ENCODE results near the gene SLC29A1.

The SLC29A1 gene

DNA sequence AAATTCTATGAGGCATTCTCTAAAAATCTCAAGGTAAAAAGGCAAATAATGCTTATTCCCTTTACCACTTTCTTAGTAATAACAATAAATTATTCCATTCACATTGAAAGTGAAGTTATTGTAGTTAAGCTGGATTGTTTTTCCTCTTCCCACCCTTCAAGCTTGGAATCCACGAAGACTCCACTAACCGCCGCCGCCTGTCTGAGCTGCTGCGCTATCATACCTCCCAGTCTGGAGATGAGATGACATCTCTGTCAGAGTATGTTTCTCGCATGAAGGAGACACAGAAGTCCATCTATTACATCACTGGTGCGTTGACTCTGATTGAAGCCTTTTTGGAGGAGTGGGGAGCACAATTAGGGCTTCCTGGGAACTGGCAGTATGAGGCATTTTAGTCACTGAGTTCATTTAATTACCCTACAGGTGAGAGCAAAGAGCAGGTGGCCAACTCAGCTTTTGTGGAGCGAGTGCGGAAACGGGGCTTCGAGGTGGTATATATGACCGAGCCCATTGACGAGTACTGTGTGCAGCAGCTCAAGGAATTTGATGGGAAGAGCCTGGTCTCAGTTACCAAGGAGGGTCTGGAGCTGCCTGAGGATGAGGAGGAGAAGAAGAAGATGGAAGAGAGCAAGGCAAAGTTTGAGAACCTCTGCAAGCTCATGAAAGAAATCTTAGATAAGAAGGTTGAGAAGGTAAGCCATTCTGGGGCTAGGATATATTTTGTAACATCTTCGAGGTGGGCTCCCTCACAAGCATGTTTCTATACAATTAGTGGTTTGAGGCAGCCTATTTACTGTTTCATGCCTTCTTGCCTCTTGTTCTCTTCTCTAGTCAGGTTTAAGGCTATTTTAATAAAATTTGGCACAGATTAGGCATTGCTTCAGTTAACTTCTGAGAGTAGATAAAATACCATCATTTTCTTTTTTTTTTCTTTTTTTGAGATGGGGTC is 28.5 kb downstream of the SLC29A1 start:
- FAIRE-seq, result no peak
- DNase-seq (ENCODE audit: extremely low spot score, insufficient read length, low read depth), result no peak

GRCh38 chr6:44253307-44254101 is 30.1 kb downstream of the SLC29A1 start:
- DNase-seq (ENCODE audit: extremely low spot score, insufficient read length, low read depth) (no peak), FAIRE-seq (no peak)

- DNase-seq (ENCODE audit: extremely low spot score, insufficient read length, low read depth), result no peak
- no peak for FAIRE-seq
Observed at GRCh38 chr6:44254191-44255104, 31.1 kb downstream of the SLC29A1 start.

- DNase-seq (ENCODE audit: extremely low spot score, insufficient read length, low read depth), result no peak
- FAIRE-seq, result no peak
Observed at GRCh38 chr6:44255105-44255808, 31.9 kb downstream of the SLC29A1 start.

GRCh38 chr6:44255871-44256774 is 32.7 kb downstream of the SLC29A1 start:
- DNase-seq (ENCODE audit: extremely low spot score, insufficient read length, low read depth) (no peak), FAIRE-seq (no peak)

DNA sequence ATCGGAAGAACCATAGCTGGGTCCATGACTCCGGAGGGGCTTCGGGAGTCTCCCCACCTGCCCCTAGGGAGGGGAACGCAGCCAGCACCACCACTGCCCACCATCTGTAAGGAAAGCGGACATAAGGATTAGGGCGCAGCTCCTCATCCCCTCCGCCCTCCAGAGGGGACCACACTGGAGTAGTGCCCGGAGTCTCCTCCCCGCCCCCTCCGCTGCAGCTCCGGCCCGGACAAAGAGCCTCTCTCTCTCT is 33.3 kb downstream of the SLC29A1 start:
- no peak for FAIRE-seq

DNA sequence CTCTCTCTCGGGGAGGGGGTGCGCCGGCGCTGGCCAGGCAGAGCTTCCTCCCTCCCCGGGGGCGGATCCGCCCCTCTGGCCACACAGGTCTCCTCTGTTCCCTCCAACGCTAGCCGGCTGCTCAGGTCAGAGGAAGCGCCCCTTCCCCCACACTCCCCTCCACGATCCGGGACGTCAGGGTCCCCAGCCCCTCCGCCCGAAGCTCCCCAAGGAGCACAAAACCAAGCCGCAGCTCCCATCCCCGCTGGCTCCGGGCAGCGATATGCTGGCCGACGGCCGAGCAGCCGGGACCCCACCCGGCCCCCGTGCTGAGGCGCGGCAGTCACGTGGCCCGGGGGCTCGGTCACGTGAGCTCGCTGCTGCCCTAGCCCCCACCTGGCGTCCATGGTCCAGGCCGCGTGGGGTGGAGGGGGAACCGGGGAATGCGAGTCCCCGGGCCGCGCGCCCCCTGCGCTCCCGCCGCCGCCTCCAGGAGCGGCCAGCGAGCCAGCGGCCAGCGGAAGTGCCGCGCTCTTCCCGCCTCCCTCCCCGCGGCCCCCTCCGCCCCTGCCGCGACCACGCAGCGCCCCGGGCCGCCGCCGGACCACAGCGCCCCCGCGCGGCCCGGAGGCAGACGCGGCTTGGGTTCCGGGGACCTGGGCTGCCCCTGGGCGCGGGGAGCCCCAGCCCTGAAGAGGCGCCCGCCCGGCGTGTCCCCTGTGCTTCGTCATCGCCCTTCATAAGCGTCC is 33.8 kb downstream of the SLC29A1 start, which contains the start of gene SLC35B2:
Gene SLC35B2, minus strand, starts transcription at position 504 of the 728 bp plus-strand sequence. Its CDS starts 118 bp downstream, at position 386.
- DNase-seq (ENCODE audit: extremely low spot score, insufficient read length, low read depth) (peak; percentile 43), FAIRE-seq (peak; percentile 41)

More for the DNA sequence above, 33.3 kb downstream of the SLC29A1 start:
- DNase-seq (ENCODE audit: extremely low spot score, insufficient read length, low read depth), result no peak

DNA sequence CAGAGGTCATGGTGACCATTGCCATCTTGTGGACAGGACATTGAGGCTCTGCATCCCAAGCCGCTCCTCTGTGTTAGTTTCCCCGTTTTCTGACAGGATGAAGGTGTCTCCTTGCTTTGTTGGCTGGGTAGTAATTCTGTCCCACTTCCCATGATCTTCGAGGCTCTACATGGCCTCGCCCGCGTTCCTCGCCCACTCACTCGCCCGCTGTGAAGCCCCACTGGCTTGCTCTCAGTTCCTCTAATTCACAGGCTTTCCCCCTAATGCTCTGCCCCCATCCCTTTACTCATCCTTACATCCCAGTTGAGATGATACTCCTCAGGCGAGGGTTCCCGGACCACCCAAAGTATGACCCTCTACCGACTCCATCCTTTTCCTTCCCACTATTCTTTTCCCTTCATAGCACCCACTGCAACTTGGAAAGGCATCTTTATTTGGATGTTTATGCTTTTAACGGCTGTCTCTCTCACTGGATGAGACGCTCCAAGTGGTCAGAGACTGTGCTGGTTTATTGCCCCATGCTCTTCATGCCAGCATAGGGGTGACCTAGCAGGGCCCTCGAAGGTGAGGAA is 34.4 kb downstream of the SLC29A1 start:
- DNase-seq (ENCODE audit: extremely low spot score, insufficient read length, low read depth), result no peak
- FAIRE-seq, result peak; percentile 79

DNA sequence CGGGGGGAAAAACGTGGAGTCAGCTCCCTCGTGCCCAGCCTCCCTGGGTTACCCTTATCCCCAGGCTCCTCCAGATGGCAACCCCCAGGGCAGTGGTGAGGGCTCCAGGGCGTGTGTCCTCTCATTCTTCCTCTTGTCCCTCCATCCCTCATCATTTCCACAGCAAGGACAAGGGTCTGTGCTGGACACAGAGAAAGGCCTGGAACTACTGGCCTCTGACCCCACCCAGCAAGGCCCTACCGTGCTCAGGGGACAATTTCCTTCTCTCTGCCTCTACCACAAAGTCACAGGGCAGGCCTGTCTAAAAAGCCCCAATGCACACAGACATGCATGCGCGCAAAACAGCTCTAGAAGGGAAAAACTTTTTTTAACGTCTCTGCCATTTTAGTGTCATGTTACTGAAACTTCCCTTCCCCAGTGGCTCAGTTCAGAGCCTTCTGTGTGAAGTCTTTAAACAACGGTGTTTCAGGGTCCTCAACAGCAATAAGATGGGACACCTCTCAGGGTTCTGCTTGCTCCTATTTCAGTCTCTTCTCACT is 35.0 kb downstream of the SLC29A1 start:
- DNase-seq (ENCODE audit: extremely low spot score, insufficient read length, low read depth), result no peak
- peak; percentile 71 for FAIRE-seq

GRCh38 chr6:44258921-44259320 is 35.5 kb downstream of the SLC29A1 start:
- DNase-seq (ENCODE audit: extremely low spot score, insufficient read length, low read depth) (no peak), FAIRE-seq (no peak)

- no peak for DNase-seq (ENCODE audit: extremely low spot score, insufficient read length, low read depth)
- FAIRE-seq, result no peak
Observed at GRCh38 chr6:44260011-44260410, 36.6 kb downstream of the SLC29A1 start.

DNA sequence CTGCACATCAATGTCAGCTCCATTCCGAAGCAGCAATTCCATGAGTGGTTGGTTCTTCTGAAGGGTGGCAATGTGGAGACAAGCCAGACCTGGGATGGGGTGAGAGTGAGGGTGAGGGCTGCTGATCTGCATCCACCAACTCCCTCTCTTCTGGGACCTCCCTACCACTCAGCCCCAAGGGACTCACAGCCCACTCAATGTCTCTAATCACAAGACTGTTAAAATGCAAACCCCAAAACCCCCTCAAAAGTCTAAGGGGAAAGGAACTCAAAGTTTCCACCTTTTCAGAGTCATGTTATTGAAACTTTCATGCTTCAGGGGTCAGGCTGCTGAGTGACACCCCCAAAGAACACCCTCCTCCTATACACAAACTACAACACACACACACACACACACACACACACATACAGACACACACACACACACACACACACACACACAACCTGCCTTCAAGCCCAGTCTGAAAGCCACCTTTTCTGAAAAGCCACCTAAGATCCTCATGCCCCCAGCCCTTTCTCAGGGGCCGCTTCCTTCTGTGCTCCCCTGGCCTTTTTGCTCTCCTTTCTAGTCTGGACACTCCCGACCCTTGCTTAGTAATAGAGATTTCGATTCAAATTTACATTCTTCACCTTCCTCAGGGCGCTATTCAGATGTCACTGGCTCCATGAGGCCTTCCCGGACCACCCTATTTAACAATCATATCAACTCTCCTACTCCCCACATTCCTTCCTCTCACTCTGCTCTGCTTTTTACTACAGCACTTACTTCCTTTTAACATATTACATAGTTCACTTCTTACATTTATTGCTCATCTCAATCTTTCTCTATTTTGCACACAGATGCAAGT is 37.3 kb downstream of the SLC29A1 start:
- FAIRE-seq, result peak; percentile 72
- no peak for DNase-seq (ENCODE audit: extremely low spot score, insufficient read length, low read depth)

- FAIRE-seq (no peak), DNase-seq (ENCODE audit: extremely low spot score, insufficient read length, low read depth) (no peak)
Observed at GRCh38 chr6:44261581-44261980, 38.2 kb downstream of the SLC29A1 start.

- no peak for DNase-seq (ENCODE audit: extremely low spot score, insufficient read length, low read depth)
- FAIRE-seq, result no peak
Observed at GRCh38 chr6:44262467-44263353, 39.3 kb downstream of the SLC29A1 start.

- peak; percentile 83 for FAIRE-seq
- no peak for DNase-seq (ENCODE audit: extremely low spot score, insufficient read length, low read depth)
Observed at GRCh38 chr6:44263354-44264100, 40.1 kb downstream of the SLC29A1 start.
